ENCODE results near the gene PCDHGA1. TPM values are rescaled to one million over a fixed set of nuclear protein-coding genes. Genes with fewer than 3 reads are reported as not detected.

The PCDHGA1 gene
- total RNA-seq, 1 donor from 2014 or later = under 0.01 TPM

- H3K36me3 ChIP-seq (ENCODE audit: control insufficient read depth, insufficient read depth, low read length) = peaks cover 5% of the 10 kb centered on the region
- no peak for TF ChIP-seq CTCF (IDR thresholded peaks at IDR 0.05; ENCODE audit: insufficient read depth, low read length, severe bottlenecking)
- H3K4me3 ChIP-seq (ENCODE audit: low read depth, low read length) = peak overlapping the region; percentile 27
- DNase-seq (ENCODE audit: low read depth) (peak; percentile 93), FAIRE-seq (no peak)
- no peaks in the 10 kb centered on the region for H3K27me3 ChIP-seq (ENCODE audit: control insufficient read depth, insufficient read depth, low read length)
Measured at GRCh38 chr5:141508798-141509611, 178.7 kb downstream of the PCDHGA1 start.

DNA sequence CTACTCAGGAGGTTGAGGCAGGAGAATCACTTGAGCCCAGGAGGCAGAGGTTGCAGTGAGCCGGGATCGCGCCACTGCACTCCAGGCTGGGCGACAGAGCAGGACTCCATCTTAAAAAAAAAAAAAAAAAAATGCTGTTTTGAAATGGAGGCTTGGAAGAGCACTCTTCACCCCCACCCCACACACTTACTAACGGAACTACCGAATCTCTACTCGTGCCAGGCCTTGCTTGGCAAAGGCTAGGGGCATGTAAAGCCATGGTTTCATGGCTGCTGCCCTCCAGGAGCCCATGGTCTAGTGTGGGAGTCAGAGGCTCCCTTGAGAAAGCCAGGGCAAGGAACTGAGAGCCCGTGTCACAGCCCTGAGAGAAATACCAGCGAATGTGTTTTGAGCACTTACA lies 179.8 kb downstream of the PCDHGA1 start:
- TF ChIP-seq CTCF (IDR thresholded peaks at IDR 0.05; ENCODE audit: insufficient read depth, low read length, severe bottlenecking) = no peak
- H3K27me3 ChIP-seq (ENCODE audit: control insufficient read depth, insufficient read depth, low read length) = no peaks in the 10 kb centered on the region
- DNase-seq (ENCODE audit: low read depth) = no peak
- H3K36me3 ChIP-seq (ENCODE audit: control insufficient read depth, insufficient read depth, low read length) = peaks cover 5% of the 10 kb centered on the region
- no peak for FAIRE-seq
- no peak overlapping the region for H3K4me3 ChIP-seq (ENCODE audit: low read depth, low read length)

DNA sequence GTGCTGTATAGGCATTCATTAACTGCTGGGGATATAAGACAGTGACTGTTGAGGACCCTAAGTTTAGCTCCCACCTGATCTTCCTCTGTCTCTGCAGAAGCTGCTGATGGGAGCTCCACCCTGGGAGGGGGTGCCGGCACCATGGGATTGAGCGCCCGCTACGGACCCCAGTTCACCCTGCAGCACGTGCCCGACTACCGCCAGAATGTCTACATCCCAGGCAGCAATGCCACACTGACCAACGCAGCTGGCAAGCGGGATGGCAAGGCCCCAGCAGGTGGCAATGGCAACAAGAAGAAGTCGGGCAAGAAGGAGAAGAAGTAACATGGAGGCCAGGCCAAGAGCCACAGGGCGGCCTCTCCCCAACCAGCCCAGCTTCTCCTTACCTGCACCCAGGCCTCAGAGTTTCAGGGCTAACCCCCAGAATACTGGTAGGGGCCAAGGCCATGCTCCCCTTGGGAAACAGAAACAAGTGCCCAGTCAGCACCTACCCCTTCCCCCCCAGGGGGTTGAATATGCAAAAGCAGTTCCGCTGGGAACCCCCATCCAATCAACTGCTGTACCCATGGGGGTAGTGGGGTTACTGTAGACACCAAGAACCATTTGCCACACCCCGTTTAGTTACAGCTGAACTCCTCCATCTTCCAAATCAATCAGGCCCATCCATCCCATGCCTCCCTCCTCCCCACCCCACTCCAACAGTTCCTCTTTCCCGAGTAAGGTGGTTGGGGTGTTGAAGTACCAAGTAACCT lies 180.7 kb downstream of the PCDHGA1 start:
- FAIRE-seq = peak; percentile 23

DNA sequence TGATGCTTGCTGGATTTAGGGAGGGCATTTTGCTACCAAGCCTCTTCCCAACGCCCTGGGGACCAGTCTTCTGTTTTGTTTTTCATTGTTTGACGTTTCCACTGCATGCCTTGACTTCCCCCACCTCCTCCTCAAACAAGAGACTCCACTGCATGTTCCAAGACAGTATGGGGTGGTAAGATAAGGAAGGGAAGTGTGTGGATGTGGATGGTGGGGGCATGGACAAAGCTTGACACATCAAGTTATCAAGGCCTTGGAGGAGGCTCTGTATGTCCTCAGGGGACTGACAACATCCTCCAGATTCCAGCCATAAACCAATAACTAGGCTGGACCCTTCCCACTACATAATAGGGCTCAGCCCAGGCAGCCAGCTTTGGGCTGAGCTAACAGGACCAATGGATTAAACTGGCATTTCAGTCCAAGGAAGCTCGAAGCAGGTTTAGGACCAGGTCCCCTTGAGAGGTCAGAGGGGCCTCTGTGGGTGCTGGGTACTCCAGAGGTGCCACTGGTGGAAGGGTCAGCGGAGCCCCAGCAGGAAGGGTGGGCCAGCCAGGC lies 181.5 kb downstream of the PCDHGA1 start:
- TF ChIP-seq CTCF (IDR thresholded peaks at IDR 0.05; ENCODE audit: insufficient read depth, low read length, severe bottlenecking) = no peak
- FAIRE-seq (peak; percentile 43), DNase-seq (ENCODE audit: low read depth) (no peak)
- no peak overlapping the region for H3K4me3 ChIP-seq (ENCODE audit: low read depth, low read length)
- no peaks in the 10 kb centered on the region for H3K27me3 ChIP-seq (ENCODE audit: control insufficient read depth, insufficient read depth, low read length)
- peaks cover 12% of the 10 kb centered on the region for H3K36me3 ChIP-seq (ENCODE audit: control insufficient read depth, insufficient read depth, low read length)

More for the DNA sequence above, 180.7 kb downstream of the PCDHGA1 start:
- no peak for DNase-seq (ENCODE audit: low read depth)
- Histone ChIP-seq H3K4me3 (ENCODE audit: low read depth, low read length) (no peak overlapping the region), H3K27me3 (ENCODE audit: control insufficient read depth, insufficient read depth, low read length) (no peaks in the 10 kb centered on the region), H3K36me3 (ENCODE audit: control insufficient read depth, insufficient read depth, low read length) (peaks cover 7% of the 10 kb centered on the region)
- no peak for TF ChIP-seq CTCF (IDR thresholded peaks at IDR 0.05; ENCODE audit: insufficient read depth, low read length, severe bottlenecking)

DNA sequence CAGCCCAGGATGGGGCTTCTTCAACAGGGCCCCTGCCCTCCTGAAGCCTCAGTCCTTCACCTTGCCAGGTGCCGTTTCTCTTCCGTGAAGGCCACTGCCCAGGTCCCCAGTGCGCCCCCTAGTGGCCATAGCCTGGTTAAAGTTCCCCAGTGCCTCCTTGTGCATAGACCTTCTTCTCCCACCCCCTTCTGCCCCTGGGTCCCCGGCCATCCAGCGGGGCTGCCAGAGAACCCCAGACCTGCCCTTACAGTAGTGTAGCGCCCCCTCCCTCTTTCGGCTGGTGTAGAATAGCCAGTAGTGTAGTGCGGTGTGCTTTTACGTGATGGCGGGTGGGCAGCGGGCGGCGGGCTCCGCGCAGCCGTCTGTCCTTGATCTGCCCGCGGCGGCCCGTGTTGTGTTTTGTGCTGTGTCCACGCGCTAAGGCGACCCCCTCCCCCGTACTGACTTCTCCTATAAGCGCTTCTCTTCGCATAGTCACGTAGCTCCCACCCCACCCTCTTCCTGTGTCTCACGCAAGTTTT lies 182.1 kb downstream of the PCDHGA1 start:
- no peak for FAIRE-seq

More for the DNA sequence above, 182.1 kb downstream of the PCDHGA1 start:
- Histone ChIP-seq H3K4me3 (ENCODE audit: low read depth, low read length) (peak overlapping the region; percentile 44), H3K36me3 (ENCODE audit: control insufficient read depth, insufficient read depth, low read length) (peaks cover 12% of the 10 kb centered on the region), H3K27me3 (ENCODE audit: control insufficient read depth, insufficient read depth, low read length) (no peaks in the 10 kb centered on the region)
- peak; percentile 65 for DNase-seq (ENCODE audit: low read depth)
- peak; percentile 93 for TF ChIP-seq CTCF (IDR thresholded peaks at IDR 0.05; ENCODE audit: insufficient read depth, low read length, severe bottlenecking)

All from bronchial epithelial cell (primary cell).